ENCODE results near the gene CDK16.
"Not testable (repeated sequence)": the region's sequence is repeated elsewhere in the genome, so short reads cannot be mapped to it uniquely, and the experiment has no call there.

CDK16 gene

DNA sequence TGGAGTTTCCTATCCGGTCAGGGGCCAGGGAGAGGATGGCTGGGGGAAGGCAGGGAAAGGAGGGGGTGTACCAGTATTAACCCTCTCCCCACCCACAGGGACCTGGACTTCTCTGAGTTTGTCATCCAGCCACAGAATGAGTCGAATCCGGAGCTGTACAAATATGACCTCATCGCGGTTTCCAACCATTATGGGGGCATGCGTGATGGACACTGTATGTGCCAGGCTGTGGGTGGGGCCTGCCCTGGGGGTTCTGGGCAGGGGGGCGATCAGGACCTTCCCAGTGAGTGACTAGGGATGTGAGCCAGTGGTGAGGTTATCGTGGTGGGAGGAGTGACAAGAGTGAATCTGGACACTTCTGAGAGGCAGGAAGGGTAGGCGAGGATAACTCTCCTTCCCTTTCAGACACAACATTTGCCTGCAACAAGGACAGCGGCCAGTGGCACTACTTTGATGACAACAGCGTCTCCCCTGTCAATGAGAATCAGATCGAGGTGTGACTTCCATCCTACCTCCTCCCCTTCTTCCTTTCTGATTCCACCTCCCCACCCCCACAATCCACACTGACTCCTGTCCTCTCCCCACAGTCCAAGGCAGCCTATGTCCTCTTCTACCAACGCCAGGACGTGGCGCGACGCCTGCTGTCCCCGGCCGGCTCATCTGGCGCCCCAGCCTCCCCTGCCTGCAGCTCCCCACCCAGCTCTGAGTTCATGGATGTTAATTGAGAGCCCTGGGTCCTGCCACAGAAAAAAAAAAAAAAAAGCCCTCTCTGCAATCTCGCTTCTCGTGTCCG lies 28.9 kb downstream of the CDK16 start:
- H3K4me3 ChIP-seq (ENCODE audit: low read length), result no peak overlapping the region
- no peak for DNase-seq (ENCODE audit: low read depth)
- TF ChIP-seq, protein P1, sequence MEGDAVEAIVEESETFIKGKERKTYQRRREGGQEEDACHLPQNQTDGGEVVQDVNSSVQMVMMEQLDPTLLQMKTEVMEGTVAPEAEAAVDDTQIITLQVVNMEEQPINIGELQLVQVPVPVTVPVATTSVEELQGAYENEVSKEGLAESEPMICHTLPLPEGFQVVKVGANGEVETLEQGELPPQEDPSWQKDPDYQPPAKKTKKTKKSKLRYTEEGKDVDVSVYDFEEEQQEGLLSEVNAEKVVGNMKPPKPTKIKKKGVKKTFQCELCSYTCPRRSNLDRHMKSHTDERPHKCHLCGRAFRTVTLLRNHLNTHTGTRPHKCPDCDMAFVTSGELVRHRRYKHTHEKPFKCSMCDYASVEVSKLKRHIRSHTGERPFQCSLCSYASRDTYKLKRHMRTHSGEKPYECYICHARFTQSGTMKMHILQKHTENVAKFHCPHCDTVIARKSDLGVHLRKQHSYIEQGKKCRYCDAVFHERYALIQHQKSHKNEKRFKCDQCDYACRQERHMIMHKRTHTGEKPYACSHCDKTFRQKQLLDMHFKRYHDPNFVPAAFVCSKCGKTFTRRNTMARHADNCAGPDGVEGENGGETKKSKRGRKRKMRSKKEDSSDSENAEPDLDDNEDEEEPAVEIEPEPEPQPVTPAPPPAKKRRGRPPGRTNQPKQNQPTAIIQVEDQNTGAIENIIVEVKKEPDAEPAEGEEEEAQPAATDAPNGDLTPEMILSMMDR (conservative IDR thresholded peaks at IDR 0.05; ENCODE audit: low read length), result no peak

DNA sequence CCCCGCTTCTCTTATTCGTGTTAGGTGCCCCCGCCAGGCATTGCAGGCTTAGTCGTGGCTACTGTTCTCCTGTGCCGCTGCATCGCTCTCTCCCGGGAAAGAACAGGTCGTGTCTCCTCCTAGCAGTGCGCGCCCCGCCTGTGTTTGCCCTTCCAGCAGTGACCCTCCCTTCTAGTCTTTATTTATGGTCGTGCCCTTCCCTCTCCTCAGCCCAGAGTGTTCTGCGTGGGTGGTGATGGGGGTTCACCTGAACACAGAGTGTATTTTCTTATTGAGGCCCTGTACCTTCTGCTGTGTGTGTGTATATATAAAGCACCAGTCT lies 29.5 kb downstream of the CDK16 start:
- H3K4me3 ChIP-seq (ENCODE audit: low read length), result no peak overlapping the region
- DNase-seq (ENCODE audit: low read depth), result no peak
- TF ChIP-seq, protein P1 (conservative IDR thresholded peaks at IDR 0.05; ENCODE audit: low read length), result no peak

DNA sequence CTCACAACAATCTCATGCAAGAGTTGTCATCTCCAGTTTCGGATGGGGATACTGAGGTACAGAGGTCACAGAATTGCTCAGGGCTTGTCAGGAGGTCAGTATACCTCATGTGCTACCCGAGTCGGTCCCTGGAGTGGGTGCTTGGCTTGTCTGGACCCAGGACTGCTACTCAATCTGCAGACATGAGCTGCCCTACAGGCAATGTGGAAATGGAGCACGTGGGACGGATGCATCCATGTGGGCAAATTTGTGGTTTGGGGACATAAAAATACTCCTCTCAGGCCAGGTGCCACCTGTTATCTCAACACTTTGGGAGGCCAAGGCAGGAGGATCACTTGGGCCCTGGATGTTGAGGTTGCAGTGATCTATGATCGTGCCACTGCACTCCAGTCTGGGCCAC lies 30.1 kb downstream of the CDK16 start:
- DNase-seq (ENCODE audit: low read depth), result no peak
- TF ChIP-seq, protein P1 (conservative IDR thresholded peaks at IDR 0.05; ENCODE audit: low read length), result no peak
- H3K4me3 ChIP-seq (ENCODE audit: low read length), result no peak overlapping the region

DNA sequence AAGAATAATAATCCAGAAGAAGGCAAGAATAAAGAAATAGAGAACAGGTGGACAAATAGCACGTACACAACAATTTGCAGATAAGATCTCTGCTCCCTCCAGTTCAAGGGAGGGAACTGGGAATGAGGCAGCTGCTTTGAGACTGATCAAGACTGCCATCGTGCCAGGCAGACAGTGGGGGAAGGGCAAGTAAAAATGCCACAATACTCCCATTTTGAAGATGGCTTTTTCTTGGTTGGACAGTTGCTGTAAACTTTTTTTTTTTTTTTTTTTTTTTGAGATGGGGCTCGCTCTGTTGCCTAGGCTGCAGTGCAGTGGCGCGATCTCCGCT lies 31.5 kb downstream of the CDK16 start:
- H3K4me3 ChIP-seq (ENCODE audit: low read length), result no peak overlapping the region
- TF ChIP-seq, protein P1 (conservative IDR thresholded peaks at IDR 0.05; ENCODE audit: low read length), result no peak

DNA sequence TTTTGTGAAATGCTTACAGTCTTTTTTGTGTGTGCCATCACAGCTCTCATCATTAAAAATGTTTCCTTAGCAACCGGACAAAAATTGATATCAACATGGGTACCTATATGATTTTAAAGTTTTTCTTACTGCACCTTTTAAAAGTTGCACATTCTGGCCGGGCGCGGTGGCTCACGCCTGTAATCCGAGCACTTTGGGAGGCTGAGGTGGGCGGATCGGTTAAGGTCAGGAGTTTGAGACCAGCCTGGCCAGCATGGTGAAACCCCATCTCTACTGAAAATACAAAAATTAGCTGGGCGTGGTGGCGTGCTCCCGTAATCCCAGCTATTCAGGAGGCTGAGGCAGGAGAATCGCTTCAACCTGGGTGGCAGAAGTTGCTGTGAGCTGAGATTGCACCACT lies 39.1 kb downstream of the CDK16 start:
- DNase-seq (ENCODE audit: low read depth); H3K4me3 ChIP-seq (ENCODE audit: low read length): not testable (repeated sequence)

More for the DNA sequence above, 31.5 kb downstream of the CDK16 start:
- no peak for DNase-seq (ENCODE audit: low read depth)

DNA sequence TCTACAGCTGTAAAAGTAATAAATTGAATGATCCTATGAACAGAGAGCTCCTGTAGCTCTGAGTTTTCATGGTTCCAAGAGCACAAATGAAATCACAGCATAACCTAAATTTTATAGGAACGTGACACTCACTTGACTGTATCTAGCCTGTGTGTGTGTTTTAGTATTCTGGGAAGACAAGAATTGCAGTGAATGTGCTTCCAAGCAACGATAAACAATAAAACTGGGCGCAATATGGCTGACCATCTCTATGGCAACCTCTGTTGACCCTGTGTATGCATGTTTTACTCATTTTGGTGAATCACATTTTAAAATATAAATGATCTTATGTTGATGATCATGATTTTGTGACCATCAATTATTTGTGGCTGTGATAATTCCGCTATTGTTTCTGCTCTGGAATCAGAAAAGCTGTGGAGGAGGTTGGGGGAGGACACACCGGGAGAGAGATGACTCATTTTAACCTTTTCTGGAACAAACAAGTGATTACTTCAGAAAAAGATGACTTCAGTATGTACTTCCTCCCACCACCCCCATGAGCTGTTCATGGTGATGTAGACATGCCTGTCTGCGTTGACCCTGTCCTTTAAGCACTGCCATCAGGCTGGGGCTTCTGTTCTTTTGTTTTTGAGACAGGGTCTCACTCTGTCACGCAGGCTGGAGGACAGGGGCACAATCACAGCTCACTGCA lies 46.1 kb downstream of the CDK16 start:
- TF ChIP-seq, protein P1 (conservative IDR thresholded peaks at IDR 0.05; ENCODE audit: low read length), result no peak
- no peak overlapping the region for H3K4me3 ChIP-seq (ENCODE audit: low read length)
- peak; percentile 24 for DNase-seq (ENCODE audit: low read depth)

DNA sequence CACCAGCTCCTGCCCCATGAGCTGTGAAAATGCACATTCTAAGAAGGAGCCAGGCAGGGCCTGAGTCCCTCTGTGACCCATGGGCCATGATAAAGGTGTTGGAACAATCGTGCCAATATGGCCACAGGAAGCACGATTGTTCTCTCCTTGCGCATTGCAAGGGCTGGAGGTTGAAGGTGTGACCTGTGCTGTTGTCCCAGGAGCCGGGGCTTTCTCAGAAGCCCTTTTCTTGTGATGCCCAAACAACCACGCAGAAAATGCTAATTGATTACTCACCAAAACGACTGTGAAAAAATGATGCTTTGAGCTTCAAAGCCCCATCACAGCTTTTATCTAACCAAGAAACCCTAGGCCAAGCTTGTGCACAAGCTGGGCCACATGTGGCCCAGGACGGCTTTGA lies 48.2 kb downstream of the CDK16 start:
- TF ChIP-seq, protein P1 (conservative IDR thresholded peaks at IDR 0.05; ENCODE audit: low read length), result no peak
- H3K4me3 ChIP-seq (ENCODE audit: low read length), result no peak overlapping the region
- DNase-seq (ENCODE audit: low read depth), result no peak
